SK-N-SH (cell line): ENCODE measurements around the gene APBA2. TPM values are rescaled to one million over a fixed set of nuclear protein-coding genes. Genes with fewer than 3 reads are reported as not detected.

ENCODE experiments used
- CTCF ChIA-PET: fragments of 300-600, 350-600 bp; formaldehyde crosslinking; extraction: SDS; loops from one replicate; lab custom pipeline; 2021; lab: Yijun Ruan, JAX
- POLR2A ChIA-PET: fragments of 350-600 bp; sonication (Branson Sonifier 250); formaldehyde crosslinking; extraction: SDS; loops from one replicate; lab custom pipeline; 2020; ENCODE audit warnings: antibody characterized with exemption, inconsistent platforms; lab: Yijun Ruan, JAX
- DNase-seq: peaks from one replicate; pipeline ENCODE4 v3.0.0; 2012
- H2AFZ ChIP-seq: fragments of 200-600 bp; sonication (generic); 2 replicates; pipeline ENCODE4 v1.8.1; 2016; ENCODE audit warnings: antibody characterized with exemption, mild to moderate bottlenecking, low read depth
- H3F3A ChIP-seq: fragments of 200-600 bp; sonication (generic); replicated peaks from 2 replicates; pipeline ENCODE3; 2016; ENCODE audit warnings: antibody characterized with exemption, mild to moderate bottlenecking; ENCODE audit not compliant: insufficient read depth
- H3K27ac ChIP-seq, 2 experiments: fragments of 200-500 bp in 1 of 2; fragments of 200-600 bp in 1 of 2; sonication (Bioruptor generic) in 1 of 2; sonication (generic), shearing (Covaris generic) in 1 of 2; 2 replicates each; pipeline versions ENCODE4 v1.5.1 to v1.6.1; 2014 to 2016; ENCODE audit warnings: low read depth in 2 of 2, inconsistent platforms in 1 of 2, low read length in 1 of 2, mild to moderate bottlenecking in 1 of 2, mixed read lengths in 1 of 2
- H3K27me3 ChIP-seq: fragments of 200-600 bp; sonication (generic), shearing (Covaris generic); 2 replicates; pipeline ENCODE4 v1.6.1; 2016; ENCODE audit warnings: mixed run types; ENCODE audit not compliant: insufficient read depth
- H3K36me3 ChIP-seq, 2 experiments: fragments of 200-500 bp in 1 of 2; fragments of 200-600 bp in 1 of 2; sonication (Bioruptor generic) in 1 of 2; sonication (generic) in 1 of 2; replicated peaks in 1 of 2; 2 replicates each; pipeline versions ENCODE3 to v1.5.1; 2014 to 2016; ENCODE audit warnings: low read length in 1 of 2, mild to moderate bottlenecking in 1 of 2; ENCODE audit not compliant: insufficient read depth in 2 of 2, control insufficient read depth in 1 of 2
- H3K4me1 ChIP-seq, 2 experiments: fragments of 200-500 bp in 1 of 2; fragments of 200-600 bp in 1 of 2; sonication (Bioruptor generic) in 1 of 2; sonication (generic), shearing (Covaris generic) in 1 of 2; 2 replicates each; pipeline versions ENCODE4 v1.5.1 to v1.6.1; 2014 to 2016; ENCODE audit warnings: low read depth in 1 of 2, low read length in 1 of 2, mixed run types in 1 of 2; ENCODE audit not compliant: insufficient read depth in 2 of 2, control insufficient read depth in 1 of 2
- H3K4me2 ChIP-seq: fragments of 200-600 bp; sonication (generic), shearing (Covaris generic); 2 replicates; pipeline ENCODE4 v1.6.1; 2017; ENCODE audit warnings: mixed run types
- H3K4me3 ChIP-seq, 2 experiments: fragments of 200-500 bp in 1 of 2; fragments of 200-600 bp in 1 of 2; sonication (Bioruptor generic) in 1 of 2; sonication (generic), shearing (Covaris generic) in 1 of 2; 2 replicates each; pipeline versions ENCODE4 v1.5.1 to v1.8.1; 2014 to 2016; ENCODE audit warnings: low read depth in 2 of 2, inconsistent platforms in 1 of 2, low read length in 1 of 2, mild to moderate bottlenecking in 1 of 2, mixed read lengths in 1 of 2, moderate library complexity in 1 of 2
- H3K79me2 ChIP-seq: fragments of 200-600 bp; sonication (generic); 2 replicates; pipeline ENCODE4 v1.8.1; 2017; ENCODE audit warnings: mild to moderate bottlenecking; ENCODE audit not compliant: insufficient read depth
- H3K9ac ChIP-seq: fragments of 200-600 bp; sonication (generic); 2 replicates; pipeline ENCODE4 v1.6.1; 2017; ENCODE audit warnings: mixed run types
- H3K9me2 ChIP-seq: fragments of 200-600 bp; sonication (generic); 2 replicates; pipeline ENCODE4 v1.6.1; 2017; ENCODE audit warnings: mixed run types
- H3K9me3 ChIP-seq: fragments of 200-600 bp; sonication (generic); 2 replicates; pipeline ENCODE4 v1.6.1; 2017; ENCODE audit warnings: mixed run types, mild to moderate bottlenecking, moderate library complexity
- H4K20me1 ChIP-seq: fragments of 200-600 bp; sonication (generic); 2 replicates; pipeline ENCODE4 v1.6.1; 2017; ENCODE audit warnings: mild to moderate bottlenecking, mixed run types; ENCODE audit not compliant: insufficient read depth
- CTCF ChIP-seq: fragments of 200-600 bp; sonication (generic); IDR thresholded peaks from 2 replicates; pipeline ENCODE4 v1.6.1; 2017; ENCODE audit warnings: antibody characterized with exemption, mild to moderate bottlenecking, moderate library complexity
- EP300 ChIP-seq, 2 experiments: IDR thresholded peaks; 2 replicates each; pipeline versions ENCODE4 v1.4.0 to v1.6.1; 2012; ENCODE audit warnings: borderline replicate concordance in 1 of 2, low read depth in 1 of 2, low read length in 1 of 2
- EZH2phosphoT487 ChIP-seq: fragments of 200-600 bp; sonication (generic); IDR thresholded peaks from 2 replicates; pipeline ENCODE4 v1.6.1; 2017; ENCODE audit warnings: low read depth, mixed run types, mild to moderate bottlenecking, antibody characterized with exemption, moderate library complexity, borderline replicate concordance
- FOSL2 ChIP-seq: IDR thresholded peaks from 2 replicates; pipeline ENCODE4 v1.4.0; 2012; ENCODE audit warnings: low read depth, mild to moderate bottlenecking, moderate library complexity, borderline replicate concordance
- FOXJ3 ChIP-seq: sonication (generic); formaldehyde crosslinking; IDR thresholded peaks from 2 replicates; pipeline ENCODE4 v1.5.1; 2020; ENCODE audit warnings: mild to moderate bottlenecking, missing genetic modification reagents
- GABPA ChIP-seq: IDR thresholded peaks from 2 replicates; pipeline ENCODE4 v1.4.0; 2012; ENCODE audit warnings: low read depth, mild to moderate bottlenecking
- GATA2 ChIP-seq: sonication (generic); formaldehyde crosslinking; IDR thresholded peaks from 2 replicates; pipeline ENCODE4 v1.5.0; 2020; ENCODE audit warnings: mild to moderate bottlenecking, missing genetic modification reagents
- IRF3 ChIP-seq: fragments of 150-350 bp; IDR thresholded peaks from 2 replicates; pipeline ENCODE4 v1.6.1; 2016; ENCODE audit warnings: mild to moderate bottlenecking, low read depth, low read length
- MXI1 ChIP-seq: IDR thresholded peaks from 2 replicates; pipeline ENCODE4 v1.6.1; 2012; ENCODE audit warnings: mild to moderate bottlenecking, low read depth, low read length, improper control_type of control experiment
- POLR2AphosphoS5 ChIP-seq: IDR thresholded peaks from 2 replicates; pipeline ENCODE4 v1.6.1; 2012; ENCODE audit warnings: low read depth, low read length
- RCOR1 ChIP-seq: fragments of 150-350 bp; IDR thresholded peaks from 2 replicates; pipeline ENCODE4 v1.6.1; 2017; ENCODE audit warnings: antibody characterized with exemption, low read length
- RFX5 ChIP-seq: IDR thresholded peaks from 2 replicates; pipeline ENCODE4 v1.6.1; 2012; ENCODE audit warnings: mild to moderate bottlenecking, improper control_type of control experiment, low read length
- RXRA ChIP-seq: IDR thresholded peaks from 2 replicates; pipeline ENCODE4 v1.4.0; 2012; ENCODE audit warnings: low read depth, mild to moderate bottlenecking, borderline replicate concordance
- SIN3A ChIP-seq: IDR thresholded peaks from 2 replicates; pipeline ENCODE4 v1.6.1; 2012; ENCODE audit warnings: low read depth, mild to moderate bottlenecking, low read length, moderate library complexity, borderline replicate concordance
- USF1 ChIP-seq: IDR thresholded peaks from 2 replicates; pipeline ENCODE4 v1.4.0; 2012; ENCODE audit warnings: low read depth, borderline replicate concordance
- ZBTB33 ChIP-seq: IDR thresholded peaks from 2 replicates; pipeline ENCODE4 v1.4.0; 2012; ENCODE audit warnings: low read depth, borderline replicate concordance
- WGBS: methylation state at CpG from one replicate; pipeline ENCODE4 v1.1.6; 2017; ENCODE audit warnings: low lambda C conversion rate; 5-methylcytosine and 5-hydroxymethylcytosine counted together
- polyA plus RNA-seq, 3 experiments: library from polyadenylated mRNA; depleted of rRNA; stranded (reverse); fragments of >200 nt; gene quantifications; 2 replicates each; pipeline ENCODE4 v1.2.3, GENCODE V29; 2012

Gene APBA2
- polyA plus RNA-seq, 1 of the 3 experiments (the other 2 are of a cell fraction): 12.7 TPM

- TF ChIP-seq GABPA: no peak
Measured at GRCh38 chr15:29098652-29099051, 212.9 kb downstream of the APBA2 start (continued).

GRCh38 chr15:29099131-29099880, 213.5 kb downstream of the APBA2 start:
- ChIA-PET CTCF (interaction anchor here (0.5 to 2.5 kb wide), 9 partner anchors 9 to 226 kb away, joined by 3 to 28 read pairs (median 3); no protein-coding TSS in a partner anchor), POLR2A (no interaction called here)
- Histone ChIP-seq H3K4me3 (no peak overlapping the region), H3K27ac (no peak overlapping the region), H3K27me3 (no peaks in the 10 kb centered on the region), H3K9ac (no peak overlapping the region), H3F3A (no peaks in the 10 kb centered on the region), H3K9me2 (no peaks in the 10 kb centered on the region), H3K36me3 (no peaks in the 10 kb centered on the region), H2AFZ (no peak overlapping the region), H3K4me1 (no peaks in the 10 kb centered on the region; a peak in 1 of 4 replicates), H3K9me3 (no peaks in the 10 kb centered on the region), H3K79me2 (no peaks in the 10 kb centered on the region), H3K4me2 (no peak overlapping the region), H4K20me1 (no peaks in the 10 kb centered on the region)
- no peak for DNase-seq
- TF ChIP-seq RXRA (no peak), SIN3A (no peak), MXI1 (no peak)
- WGBS: 81% methylated on average over 8 of the region's 10 CpGs

- DNase-seq: no peak
- TF ChIP-seq FOSL2: no peak
- TF ChIP-seq EZH2phosphoT487: no peak
- TF ChIP-seq FOXJ3 (CRISPR knock-in tag): no peak
- TF ChIP-seq IRF3: no peak
- TF ChIP-seq ZBTB33: no peak
- no peak for TF ChIP-seq RCOR1
- TF ChIP-seq POLR2AphosphoS5: no peak
- no peak for TF ChIP-seq RFX5
- TF ChIP-seq GATA2: no peak
- TF ChIP-seq EP300 (IDR thresholded peaks at IDR 0.05; ENCODE audit: borderline replicate concordance in 1 of 2, low read depth in 1 of 2, low read length in 1 of 2): no peak
- no peak for TF ChIP-seq USF1
- no peak for TF ChIP-seq RXRA
- no peak for TF ChIP-seq CTCF
- H3K4me1 ChIP-seq: no peaks in the 10 kb centered on the region; a peak in 1 of 4 replicates
- no peaks in the 10 kb centered on the region for H3K79me2 ChIP-seq
- H3K4me3 ChIP-seq: no peak overlapping the region
- ChIA-PET POLR2A (no interaction called here), CTCF (interaction anchor here (0.7 to 2.5 kb wide), 7 partner anchors 9 to 227 kb away, joined by 3 to 28 read pairs (median 4); no protein-coding TSS in a partner anchor)
- no peaks in the 10 kb centered on the region for H4K20me1 ChIP-seq
- H3K27ac ChIP-seq: no peak overlapping the region
- no peak overlapping the region for H2AFZ ChIP-seq
- no peak overlapping the region for H3K4me2 ChIP-seq
- H3F3A ChIP-seq: no peaks in the 10 kb centered on the region
- H3K9ac ChIP-seq: no peak overlapping the region
- H3K36me3 ChIP-seq: no peaks in the 10 kb centered on the region
- H3K9me2 ChIP-seq: no peaks in the 10 kb centered on the region
- 72% methylated on average over 3 of the region's 7 CpGs for WGBS
- H3K27me3 ChIP-seq: no peaks in the 10 kb centered on the region
- H3K9me3 ChIP-seq: no peaks in the 10 kb centered on the region
Measured at GRCh38 chr15:29100486-29101000, 214.8 kb downstream of the APBA2 start.
